ENCODE measurements around the gene FLVCR2. TPM values are rescaled to one million over a fixed set of nuclear protein-coding genes. Genes with fewer than 3 reads are reported as not detected.

Gene FLVCR2
- total RNA-seq, 6 donors from 2014 or later: 19.4 to 41.3 (median 31.8) TPM

DNA sequence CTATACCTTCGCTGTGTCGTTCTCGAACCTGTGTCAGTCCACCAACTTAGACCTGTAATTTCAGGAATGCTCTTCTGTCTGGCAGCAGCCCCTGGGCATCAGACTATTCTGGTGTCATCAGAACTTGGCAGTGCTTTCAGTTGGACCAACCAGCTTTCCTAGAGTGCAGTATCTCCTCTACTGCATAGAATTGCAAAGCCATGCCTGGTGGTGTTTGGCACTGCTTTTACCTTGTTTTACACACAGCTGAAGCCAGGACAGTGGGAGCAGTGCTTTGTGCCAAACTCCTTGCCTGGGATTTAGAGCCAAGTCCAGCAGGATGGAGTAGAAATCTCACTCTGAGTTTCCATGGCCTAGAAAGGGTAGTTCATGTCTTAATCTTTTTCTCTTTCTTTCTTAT, 1.5 kb downstream of the FLVCR2 start:
- TF ChIP-seq POLR2AphosphoS5 (IDR thresholded peaks at IDR 0.05): no peak
- TF ChIP-seq EP300 (IDR thresholded peaks at IDR 0.05): no peak
- TF ChIP-seq POLR2A (IDR thresholded peaks at IDR 0.05): no peak
- TF ChIP-seq, protein P1, sequence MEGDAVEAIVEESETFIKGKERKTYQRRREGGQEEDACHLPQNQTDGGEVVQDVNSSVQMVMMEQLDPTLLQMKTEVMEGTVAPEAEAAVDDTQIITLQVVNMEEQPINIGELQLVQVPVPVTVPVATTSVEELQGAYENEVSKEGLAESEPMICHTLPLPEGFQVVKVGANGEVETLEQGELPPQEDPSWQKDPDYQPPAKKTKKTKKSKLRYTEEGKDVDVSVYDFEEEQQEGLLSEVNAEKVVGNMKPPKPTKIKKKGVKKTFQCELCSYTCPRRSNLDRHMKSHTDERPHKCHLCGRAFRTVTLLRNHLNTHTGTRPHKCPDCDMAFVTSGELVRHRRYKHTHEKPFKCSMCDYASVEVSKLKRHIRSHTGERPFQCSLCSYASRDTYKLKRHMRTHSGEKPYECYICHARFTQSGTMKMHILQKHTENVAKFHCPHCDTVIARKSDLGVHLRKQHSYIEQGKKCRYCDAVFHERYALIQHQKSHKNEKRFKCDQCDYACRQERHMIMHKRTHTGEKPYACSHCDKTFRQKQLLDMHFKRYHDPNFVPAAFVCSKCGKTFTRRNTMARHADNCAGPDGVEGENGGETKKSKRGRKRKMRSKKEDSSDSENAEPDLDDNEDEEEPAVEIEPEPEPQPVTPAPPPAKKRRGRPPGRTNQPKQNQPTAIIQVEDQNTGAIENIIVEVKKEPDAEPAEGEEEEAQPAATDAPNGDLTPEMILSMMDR (IDR thresholded peaks at IDR 0.05): no peak
- no peak for DNase-seq
- Histone ChIP-seq H3K27me3 (no peaks in the 10 kb centered on the region), H3K4me3 (peak overlapping the region in 3 of 4 donors; percentile 61 to 73 (median 69)), H3K4me1 (peaks cover 0 to 35% (median 15%) of the 10 kb centered on the region in 4 donors), H3K36me3 (no peaks in the 10 kb centered on the region), H3K27ac (peak overlapping the region in 3 of 4 donors; percentile 84 to 88 (median 85)), H3K9me3 (no peaks in the 10 kb centered on the region)
- ATAC-seq (ENCODE audit: low FRiP score in 2 of 2): no peak
- 73 to 95% methylated on average over 3 of the region's 3 CpGs for WGBS, 2 donors

- Histone ChIP-seq H3K27me3 (no peaks in the 10 kb centered on the region), H3K4me3 (no peak overlapping the region), H3K36me3 (peaks cover 0 to 3% (median 0%) of the 10 kb centered on the region in 4 donors), H3K27ac (no peak overlapping the region), H3K9me3 (no peaks in the 10 kb centered on the region), H3K4me1 (peaks cover 0 to 3% (median 0%) of the 10 kb centered on the region in 4 donors)
- TF ChIP-seq POLR2AphosphoS5 (IDR thresholded peaks at IDR 0.05) (no peak), EP300 (IDR thresholded peaks at IDR 0.05) (no peak), POLR2A (IDR thresholded peaks at IDR 0.05) (no peak)
- TF ChIP-seq, protein P1 (IDR thresholded peaks at IDR 0.05): no peak
- ATAC-seq (ENCODE audit: low FRiP score in 2 of 2) (no peak), DNase-seq (no peak)
Observed at GRCh38 chr14:75587388-75587787, 9.0 kb downstream of the FLVCR2 start.

DNA sequence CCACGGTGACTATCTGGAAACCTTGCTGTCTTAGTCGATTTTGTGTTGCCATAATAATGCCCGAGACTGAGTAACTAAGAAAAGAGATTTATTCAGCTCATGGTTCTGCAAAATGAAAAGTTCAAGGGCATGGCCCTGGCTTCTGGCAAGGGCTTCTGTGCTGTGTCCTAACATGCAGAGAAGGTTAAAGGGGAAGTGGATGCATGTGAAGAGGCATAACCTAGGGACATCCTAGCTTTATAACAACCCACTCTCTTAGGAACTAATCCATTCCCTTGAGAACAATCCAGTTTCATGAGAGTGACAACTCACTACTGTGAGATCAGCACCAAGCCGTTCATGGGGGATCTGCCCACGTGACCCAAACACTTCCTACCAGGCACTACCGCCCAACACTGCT, 11.5 kb downstream of the FLVCR2 start:
- Histone ChIP-seq H3K27me3 (no peaks in the 10 kb centered on the region), H3K9me3 (no peaks in the 10 kb centered on the region), H3K27ac (no peak overlapping the region), H3K36me3 (peaks cover 0 to 3% (median 0%) of the 10 kb centered on the region in 4 donors), H3K4me1 (no peaks in the 10 kb centered on the region), H3K4me3 (no peak overlapping the region)
- ATAC-seq (ENCODE audit: low FRiP score in 2 of 2) (peak; percentile 51 to 53), DNase-seq (no peak)
- 87 to 92% methylated on average over 6 of the region's 6 CpGs for WGBS, 2 donors
- TF ChIP-seq POLR2AphosphoS5 (IDR thresholded peaks at IDR 0.05): no peak
- TF ChIP-seq, protein P1 (IDR thresholded peaks at IDR 0.05): no peak
- TF ChIP-seq EP300 (IDR thresholded peaks at IDR 0.05): no peak
- no peak for TF ChIP-seq POLR2A (IDR thresholded peaks at IDR 0.05)

DNA sequence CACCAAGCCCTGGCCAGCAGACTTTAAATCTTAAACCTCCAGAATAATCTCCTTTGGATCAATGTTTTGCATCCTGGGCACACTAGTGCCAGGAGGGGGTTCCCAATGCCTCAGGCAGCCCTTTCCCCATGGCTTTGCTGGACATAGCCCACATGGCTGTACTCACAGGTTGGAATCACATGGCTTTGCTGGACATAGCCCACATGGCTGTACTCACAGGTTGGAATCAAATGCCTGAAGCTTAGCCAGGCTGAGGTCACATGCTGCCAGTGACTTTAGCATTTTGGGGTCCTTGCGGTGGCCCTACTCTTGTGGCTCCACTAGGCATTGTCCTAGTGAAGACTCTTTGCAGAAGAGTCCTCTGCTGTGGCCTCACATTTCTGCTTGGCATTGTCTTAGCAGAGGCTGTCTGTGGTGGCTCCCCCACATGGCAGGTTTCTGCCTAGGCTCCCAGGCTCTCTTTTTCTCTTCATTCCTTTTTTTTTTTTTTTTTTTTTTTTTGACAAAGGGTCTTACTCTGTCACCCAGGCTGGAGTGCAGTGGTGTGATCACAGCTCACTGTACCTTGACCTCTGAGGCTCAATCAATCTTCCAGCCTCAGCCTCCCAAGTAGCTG, 13.0 kb downstream of the FLVCR2 start:
- WGBS, 2 donors: 88 to 89% methylated on average over 1 of the region's 1 CpG
- Histone ChIP-seq H3K4me1 (no peaks in the 10 kb centered on the region), H3K36me3 (peaks cover 0 to 3% (median 0%) of the 10 kb centered on the region in 4 donors), H3K9me3 (no peaks in the 10 kb centered on the region), H3K4me3 (no peak overlapping the region), H3K27me3 (no peaks in the 10 kb centered on the region), H3K27ac (no peak overlapping the region)
- DNase-seq: no peak
- no peak for TF ChIP-seq POLR2AphosphoS5 (IDR thresholded peaks at IDR 0.05)
- TF ChIP-seq, protein P1 (IDR thresholded peaks at IDR 0.05): no peak
- TF ChIP-seq EP300 (IDR thresholded peaks at IDR 0.05): no peak
- TF ChIP-seq POLR2A (IDR thresholded peaks at IDR 0.05): no peak
- no peak for ATAC-seq (ENCODE audit: low FRiP score in 2 of 2)

- ATAC-seq (ENCODE audit: low FRiP score in 2 of 2): no peak
- DNase-seq: no peak
- TF ChIP-seq, protein P1 (IDR thresholded peaks at IDR 0.05): no peak
- TF ChIP-seq POLR2AphosphoS5 (IDR thresholded peaks at IDR 0.05) (no peak), POLR2A (IDR thresholded peaks at IDR 0.05) (no peak), EP300 (IDR thresholded peaks at IDR 0.05) (no peak)
- H3K4me3 ChIP-seq: no peak overlapping the region
- no peaks in the 10 kb centered on the region for H3K9me3 ChIP-seq
- H3K27ac ChIP-seq: no peak overlapping the region
- H3K36me3 ChIP-seq: peaks cover 0 to 3% (median 0%) of the 10 kb centered on the region in 4 donors
- H3K27me3 ChIP-seq: no peaks in the 10 kb centered on the region
- no peaks in the 10 kb centered on the region for H3K4me1 ChIP-seq
Observed at GRCh38 chr14:75591987-75592575, 13.7 kb downstream of the FLVCR2 start.
